Thoracic aorta (tissue), 2 donors: ENCODE measurements around the gene USP48. TPM values are rescaled to one million over a fixed set of nuclear protein-coding genes. Genes with fewer than 3 reads are reported as not detected.
"Not testable (repeated sequence)": the region's sequence is repeated elsewhere in the genome, so short reads cannot be mapped to it uniquely, and the experiment has no call there.

Source experiments
- ATAC-seq: fragments of 150-250 bp; one replicate; pipeline ENCODE4 v1.8.0; 2017; ENCODE audit warnings: low read depth; ENCODE audit not compliant: insufficient number of reproducible peaks, low FRiP score
- DNase-seq: peaks from one replicate; pipeline ENCODE4 v3.0.0-alpha.2; 2020; ENCODE audit warnings: low spot score
- H3K27ac ChIP-seq, 2 donors: fragments of 200-600 bp; sonication (generic); 1 replicate in 1 of 2; 2 replicates in 1 of 2; pipeline ENCODE4 v1.5.1; 2016; ENCODE audit warnings: mild to moderate bottlenecking in 2 of 2, moderate library complexity in 2 of 2
- H3K27me3 ChIP-seq: fragments of 200-600 bp; sonication (generic); replicated peaks from 2 replicates; pipeline ENCODE4 v1.6.0; 2016; ENCODE audit warnings: mild to moderate bottlenecking; ENCODE audit not compliant: insufficient read depth
- H3K36me3 ChIP-seq: fragments of 200-600 bp; sonication (generic); one replicate; pipeline ENCODE4 v1.5.1; 2016
- H3K4me1 ChIP-seq, 2 donors: fragments of 200-600 bp; sonication (generic); 1 replicate in 1 of 2; 2 replicates in 1 of 2; pipeline versions ENCODE4 v1.5.1 to v1.6.0; 2016; ENCODE audit warnings: low read depth in 2 of 2, mild to moderate bottlenecking in 1 of 2; ENCODE audit not compliant: control insufficient read depth in 1 of 2
- H3K4me3 ChIP-seq: fragments of 200-600 bp; sonication (generic); 2 replicates; pipeline ENCODE4 v1.5.1; 2016; ENCODE audit warnings: mild to moderate bottlenecking
- H3K9me3 ChIP-seq: fragments of 200-600 bp; sonication (generic); 2 replicates; pipeline ENCODE4 v1.5.1; 2016
- CTCF ChIP-seq: fragments of 200-600 bp; sonication (generic); IDR thresholded peaks from one replicate; pipeline ENCODE4 v1.5.1; 2019; ENCODE audit warnings: antibody characterized with exemption
- total RNA-seq, 2 donors: library from RNA; depleted of rRNA; stranded (reverse); fragments of >200 nt; gene quantifications; one replicate each; pipeline versions ENCODE4 v1.1.0 to v1.2.3, GENCODE V29; 2016

The USP48 gene
- total RNA-seq, 2 donors from 2014 or later: 48.9 to 77.5 TPM

DNA sequence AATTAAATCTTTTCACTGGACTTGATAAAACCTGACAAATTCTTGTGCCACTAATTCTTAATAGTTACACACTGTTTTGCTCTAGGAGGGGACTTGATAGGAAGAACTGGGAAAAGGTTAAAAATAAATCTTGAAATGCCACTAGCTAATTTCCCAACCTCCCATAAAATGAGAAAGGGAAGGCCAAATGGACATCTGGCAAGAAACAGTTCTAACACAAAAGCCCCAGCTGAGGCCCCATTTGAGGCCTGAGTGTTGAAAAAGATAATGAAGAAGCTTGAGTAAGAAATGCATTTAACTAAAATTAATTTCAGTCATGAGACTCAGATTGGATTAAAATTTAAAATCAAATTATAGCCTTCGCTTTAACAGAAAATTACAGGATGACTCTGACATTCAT lies 102.6 kb downstream of the USP48 start:
- no peak overlapping the region for H3K4me3 ChIP-seq
- H3K9me3 ChIP-seq: no peaks in the 10 kb centered on the region
- DNase-seq: no peak
- TF ChIP-seq CTCF: no peak
- no peak overlapping the region for H3K27ac ChIP-seq
- H3K36me3 ChIP-seq: peaks cover 7% of the 10 kb centered on the region
- H3K4me1 ChIP-seq: no peaks in the 10 kb centered on the region
- ATAC-seq: no peak
- no peaks in the 10 kb centered on the region for H3K27me3 ChIP-seq

DNA sequence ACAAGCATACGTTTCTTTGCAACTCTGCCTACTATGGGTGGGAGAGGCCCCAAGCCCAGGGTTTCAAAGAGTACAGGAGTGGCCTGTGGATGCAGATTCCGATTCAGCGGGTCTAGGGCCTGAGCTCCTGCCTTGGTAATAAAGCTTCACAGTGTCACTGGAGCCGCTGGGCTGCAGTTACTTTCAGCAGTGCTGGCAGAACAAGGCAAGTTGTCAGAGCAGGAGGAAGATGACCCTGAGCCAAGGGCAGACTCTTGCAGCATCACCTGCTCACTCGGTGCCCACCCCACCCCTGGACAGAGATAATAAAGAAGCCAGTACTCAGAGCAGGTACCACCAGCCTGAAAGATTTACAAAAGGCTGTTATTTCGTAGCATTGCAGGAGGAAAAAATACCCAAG lies 105.8 kb downstream of the USP48 start:
- Histone ChIP-seq H3K9me3 (no peaks in the 10 kb centered on the region), H3K4me1 (peaks cover 14 to 20% of the 10 kb centered on the region in 2 donors), H3K27ac (no peak overlapping the region), H3K4me3 (no peak overlapping the region), H3K36me3 (peaks cover 7% of the 10 kb centered on the region), H3K27me3 (no peaks in the 10 kb centered on the region)
- no peak for TF ChIP-seq CTCF
- ATAC-seq (no peak), DNase-seq (no peak)

DNA sequence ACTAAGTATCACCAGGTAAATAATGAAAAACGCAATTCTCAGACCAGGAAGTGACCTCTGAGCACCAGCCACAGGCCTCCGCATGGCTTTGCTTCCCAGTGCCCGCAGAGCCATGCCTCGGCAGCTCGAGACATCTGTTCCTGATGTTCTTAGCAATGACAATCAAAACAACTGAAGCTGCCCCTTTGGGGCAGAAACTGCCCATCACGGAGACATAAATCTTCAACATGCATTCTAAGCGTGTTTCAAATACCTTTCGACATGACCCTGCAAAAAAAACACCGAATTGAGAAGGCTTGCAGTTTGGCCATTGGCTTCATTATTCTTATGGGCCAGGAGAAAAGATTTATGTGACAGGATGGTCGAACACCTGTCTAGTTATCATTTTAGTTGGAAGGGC lies 108.0 kb downstream of the USP48 start:
- TF ChIP-seq CTCF: no peak
- no peak for DNase-seq
- H3K4me3 ChIP-seq: no peak overlapping the region
- peaks cover 14 to 27% of the 10 kb centered on the region in 2 donors for H3K4me1 ChIP-seq
- ATAC-seq: no peak
- H3K9me3 ChIP-seq: no peaks in the 10 kb centered on the region
- H3K27ac ChIP-seq: no peak overlapping the region
- H3K36me3 ChIP-seq: peaks cover 7% of the 10 kb centered on the region
- H3K27me3 ChIP-seq: no peaks in the 10 kb centered on the region

DNA sequence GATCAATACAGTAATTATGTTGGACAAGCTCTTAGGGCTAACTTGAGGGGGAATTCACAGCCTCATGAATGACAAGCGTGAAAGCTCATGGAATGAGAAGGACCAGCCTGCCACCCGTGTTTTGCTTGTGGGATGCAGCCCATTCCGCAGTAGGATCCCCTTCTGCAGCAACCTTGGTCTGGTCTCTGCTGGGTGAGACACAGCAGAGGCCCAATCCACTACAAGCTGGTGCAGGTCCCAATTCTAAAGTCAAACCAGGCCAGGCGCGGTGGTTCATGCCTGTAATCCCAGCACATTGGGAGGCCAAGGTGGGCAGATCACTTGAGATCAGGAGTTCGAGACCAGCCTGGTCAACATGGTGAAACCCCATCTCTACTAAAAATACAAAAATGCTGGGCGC lies 109.1 kb downstream of the USP48 start:
- peak overlapping the region; percentile 23 for H3K4me3 ChIP-seq
- not testable (repeated sequence) for H3K27me3 ChIP-seq, H3K9me3 ChIP-seq, H3K36me3 ChIP-seq, DNase-seq, ATAC-seq
- H3K4me1 ChIP-seq: peaks cover 23 to 38% of the 10 kb centered on the region in 2 donors
- peak overlapping the region; percentile 6 to 60 for H3K27ac ChIP-seq

DNA sequence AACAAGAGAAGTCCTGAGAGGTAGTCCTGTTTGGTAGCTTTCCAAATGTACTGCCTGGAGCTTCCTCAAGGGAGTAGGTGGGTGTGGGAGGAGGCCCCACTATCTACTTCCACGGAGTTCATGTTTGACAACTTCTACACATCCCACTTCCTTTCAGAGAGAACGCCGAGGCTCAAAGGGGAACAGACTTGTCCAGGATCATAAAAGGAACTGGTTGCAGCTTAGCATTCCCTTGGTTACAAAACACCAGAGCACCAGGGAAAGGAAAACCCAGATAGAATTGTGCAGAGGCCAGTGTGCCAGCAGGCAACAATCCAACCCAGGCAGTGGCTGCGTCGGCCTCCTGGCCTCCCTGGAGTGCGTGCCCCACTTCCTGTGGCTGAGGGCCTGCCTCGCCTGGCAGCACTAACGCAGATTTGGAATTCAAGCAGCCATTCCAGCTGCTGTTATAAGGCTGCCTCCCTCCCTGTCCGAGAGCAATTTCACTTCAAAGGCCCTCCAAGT lies 109.6 kb downstream of the USP48 start:
- ATAC-seq (no peak), DNase-seq (no peak)
- H3K27ac ChIP-seq: peak overlapping the region; percentile 18 to 60
- no peaks in the 10 kb centered on the region for H3K9me3 ChIP-seq
- H3K27me3 ChIP-seq: no peaks in the 10 kb centered on the region
- no peak for TF ChIP-seq CTCF
- peaks cover 25 to 42% of the 10 kb centered on the region in 2 donors for H3K4me1 ChIP-seq
- peaks cover 7% of the 10 kb centered on the region for H3K36me3 ChIP-seq
- H3K4me3 ChIP-seq: peak overlapping the region; percentile 23
